HG02870 (cell line): Measurements from ENCODE around the gene RABAC1.

ENCODE experiments used
- ATAC-seq: cut with Tn5 transposase; IDR thresholded peaks from one replicate; pipeline ENCODE4 v1.9.1; 2021; ENCODE audit warnings: mild to moderate bottlenecking, moderate library complexity; ENCODE audit not compliant: unreplicated experiment

Gene RABAC1

DNA sequence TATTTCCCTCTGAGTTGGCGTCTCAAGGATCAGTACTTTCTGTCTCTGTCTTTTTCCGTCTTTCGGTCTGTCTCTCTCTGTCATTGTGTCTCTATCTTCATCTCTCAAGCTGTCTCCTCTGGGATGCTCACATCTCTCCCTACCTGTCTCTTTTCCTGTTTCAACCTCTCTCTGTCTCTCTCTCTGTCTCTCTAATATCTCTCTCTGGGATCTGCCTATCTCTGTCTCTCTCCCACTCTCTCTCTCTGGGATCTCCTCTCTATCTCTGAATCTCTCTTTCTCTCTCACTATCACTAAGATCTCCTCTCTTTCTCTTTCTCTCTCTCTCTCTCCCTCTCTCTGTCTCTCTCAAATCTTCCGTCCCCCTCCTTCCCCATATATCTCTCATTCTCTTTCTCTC lies 30.9 kb upstream of the RABAC1 start:
- ATAC-seq, result no peak

DNA sequence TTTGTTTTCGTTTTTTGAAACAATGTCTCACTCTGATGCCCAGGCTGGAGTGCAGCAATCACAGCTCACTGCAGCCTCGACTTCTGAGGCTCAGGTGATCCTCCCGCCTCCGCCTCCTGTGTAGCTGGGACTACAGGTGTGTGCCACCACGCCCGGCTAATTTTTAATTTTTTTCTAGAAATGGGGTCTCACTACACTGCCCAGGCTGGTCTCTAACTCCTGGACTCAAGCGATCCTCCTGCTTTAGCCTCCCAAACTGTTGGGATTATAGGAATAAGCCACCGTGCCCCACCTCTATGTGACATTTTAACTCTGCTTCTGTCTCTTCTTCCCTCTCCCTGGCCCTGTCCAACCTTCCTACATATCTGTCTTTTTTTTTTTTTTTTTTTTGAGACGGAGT lies 29.8 kb upstream of the RABAC1 start:
- ATAC-seq, result no peak

DNA sequence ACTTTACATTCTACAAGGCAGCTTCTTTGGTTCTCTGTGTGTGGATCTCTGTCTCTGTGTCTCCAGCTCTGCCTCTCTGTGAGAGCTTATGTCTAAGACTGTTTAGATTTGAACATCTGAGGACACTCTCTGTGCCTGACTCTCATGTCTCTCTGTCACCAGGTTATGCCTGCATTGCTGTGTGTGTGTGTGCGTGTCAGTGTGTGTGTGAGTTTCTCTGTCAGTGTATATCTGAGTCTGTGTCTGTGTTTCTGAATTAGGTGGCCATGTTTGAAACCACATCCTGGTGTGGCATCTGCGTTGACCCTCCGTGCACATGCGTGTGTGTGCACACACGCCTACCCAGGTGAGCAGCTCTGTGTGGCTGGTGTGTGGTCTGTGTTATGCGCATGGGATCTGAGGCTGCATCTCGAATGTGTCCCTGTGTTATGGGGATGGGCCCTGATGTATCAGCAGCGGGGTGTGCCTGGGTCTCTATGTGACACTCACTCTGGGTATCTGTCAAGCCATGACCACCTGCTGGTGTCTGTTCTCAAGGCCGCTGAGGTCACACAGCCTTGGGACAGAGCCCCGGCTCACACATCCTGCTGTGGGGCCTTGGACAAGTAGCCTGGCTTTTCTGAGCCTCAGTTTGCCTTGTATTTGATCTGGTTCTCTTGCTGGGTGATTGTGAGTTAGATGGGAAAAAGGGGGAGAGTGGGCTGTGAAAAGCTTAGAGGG lies 28.2 kb upstream of the RABAC1 start:
- no peak for ATAC-seq

DNA sequence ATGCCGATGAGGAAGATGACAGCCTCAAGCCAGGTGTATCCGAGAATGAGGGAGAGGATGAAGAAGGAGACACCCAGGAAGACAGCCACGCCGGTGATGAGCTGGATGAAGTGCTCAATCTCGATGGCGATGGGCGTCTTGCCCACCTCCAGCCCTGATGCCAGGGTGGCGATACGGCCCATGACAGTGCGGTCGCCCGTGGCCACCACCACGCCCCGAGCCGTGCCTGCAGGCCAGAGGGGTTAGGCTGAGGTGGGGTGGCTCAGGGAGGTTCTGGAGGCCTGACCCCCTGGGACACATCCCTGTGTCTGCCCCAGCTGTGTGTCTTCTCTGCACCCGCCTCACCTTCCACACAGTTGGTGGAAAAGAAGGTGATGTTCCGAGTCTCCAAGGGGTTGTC lies 25.8 kb upstream of the RABAC1 start:
- no peak for ATAC-seq

DNA sequence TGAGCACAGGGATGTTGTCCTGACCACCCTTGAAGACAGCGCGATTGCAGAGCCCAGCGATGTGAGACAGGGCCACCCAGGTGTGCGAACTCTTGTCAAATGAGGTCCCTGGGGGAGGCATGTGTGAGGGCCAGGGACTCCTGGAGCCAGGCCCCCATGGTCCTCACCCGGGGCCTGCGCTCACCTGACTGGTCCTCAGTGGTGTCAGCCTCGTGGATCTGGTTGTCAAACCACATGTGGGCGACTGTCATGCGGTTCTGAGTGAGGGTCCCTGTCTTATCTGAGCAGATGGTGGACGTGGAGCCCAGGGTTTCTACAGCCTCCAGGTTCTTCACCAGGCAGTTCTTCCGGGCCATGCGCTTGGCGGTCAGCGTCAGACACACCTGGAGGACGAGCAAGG lies 22.6 kb upstream of the RABAC1 start:
- no peak for ATAC-seq

DNA sequence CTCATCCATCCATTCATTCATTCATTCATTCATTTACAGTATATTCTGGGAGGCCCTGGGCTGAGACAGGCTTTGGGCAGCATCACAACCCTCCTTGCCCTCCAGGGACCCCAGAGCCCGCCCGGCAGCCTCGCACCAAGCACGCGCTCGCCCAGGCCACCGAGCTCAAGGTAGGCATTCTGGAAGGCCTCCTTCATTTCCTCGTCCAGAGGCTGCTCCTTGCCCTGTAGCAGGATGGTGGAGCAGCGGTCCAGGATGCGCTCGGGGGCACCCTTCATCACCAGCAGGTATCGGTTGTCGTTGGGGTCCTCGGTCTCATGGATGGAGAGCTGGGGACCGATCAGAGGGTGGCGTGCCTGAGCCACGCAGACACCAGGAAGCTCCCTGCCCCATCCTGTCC lies 19.3 kb upstream of the RABAC1 start:
- no peak for ATAC-seq

DNA sequence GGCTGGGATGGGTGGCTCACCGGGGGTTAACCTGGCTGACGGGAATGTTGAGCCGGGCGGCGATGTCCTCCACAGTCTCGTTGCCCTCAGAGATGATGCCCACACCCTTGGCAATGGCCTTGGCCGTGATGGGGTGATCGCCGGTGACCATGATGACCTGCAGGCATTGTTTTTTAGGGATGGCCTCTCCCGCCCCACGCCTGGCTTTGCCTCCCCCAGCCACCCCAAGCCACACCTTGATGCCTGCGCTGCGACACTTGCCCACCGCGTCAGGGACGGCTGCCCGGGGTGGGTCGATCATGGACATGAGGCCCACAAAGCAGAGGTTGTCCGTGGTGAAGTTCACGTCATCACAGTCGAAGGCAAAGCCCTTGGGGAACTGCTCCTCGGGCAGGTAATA lies 18.8 kb upstream of the RABAC1 start:
- no peak for ATAC-seq

DNA sequence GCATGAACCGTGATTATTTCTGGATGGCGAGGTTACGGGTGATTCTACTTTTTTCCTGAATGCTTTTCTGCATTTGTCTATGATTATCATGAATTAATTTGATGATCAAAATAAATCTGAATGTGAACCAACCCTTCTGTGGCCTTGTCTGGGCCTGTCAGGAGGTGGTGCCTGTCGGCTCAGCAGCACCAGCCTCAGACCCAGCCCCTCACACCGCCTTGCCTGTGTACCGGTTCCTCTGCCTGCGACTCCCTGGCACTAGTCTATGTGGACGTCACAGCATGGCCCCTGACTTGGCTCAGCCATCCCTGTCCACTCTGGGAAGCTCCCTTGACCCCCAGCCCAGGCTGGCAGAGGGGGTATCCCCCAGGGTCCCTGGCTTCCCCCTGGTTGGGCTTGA lies 15.5 kb upstream of the RABAC1 start:
- ATAC-seq, result no peak

DNA sequence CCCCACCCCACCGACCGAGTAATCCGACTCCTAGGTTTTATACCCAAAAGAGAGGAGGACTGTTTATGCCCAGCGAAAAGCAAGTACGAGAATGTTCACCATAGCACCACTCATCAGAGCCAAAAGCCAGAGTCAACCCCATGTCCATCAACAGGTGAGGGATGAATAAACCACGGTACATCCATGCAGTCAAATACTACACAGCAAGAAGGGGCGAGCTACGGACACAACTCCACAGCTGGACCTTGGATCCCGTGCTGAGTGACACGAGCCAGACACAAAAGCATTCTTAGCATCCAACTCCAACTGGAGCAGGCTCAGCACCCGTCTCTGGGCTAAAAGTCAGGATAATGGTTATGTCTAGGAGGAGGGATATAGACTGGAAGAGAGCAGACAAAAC lies 12.2 kb upstream of the RABAC1 start:
- ATAC-seq, result no peak

DNA sequence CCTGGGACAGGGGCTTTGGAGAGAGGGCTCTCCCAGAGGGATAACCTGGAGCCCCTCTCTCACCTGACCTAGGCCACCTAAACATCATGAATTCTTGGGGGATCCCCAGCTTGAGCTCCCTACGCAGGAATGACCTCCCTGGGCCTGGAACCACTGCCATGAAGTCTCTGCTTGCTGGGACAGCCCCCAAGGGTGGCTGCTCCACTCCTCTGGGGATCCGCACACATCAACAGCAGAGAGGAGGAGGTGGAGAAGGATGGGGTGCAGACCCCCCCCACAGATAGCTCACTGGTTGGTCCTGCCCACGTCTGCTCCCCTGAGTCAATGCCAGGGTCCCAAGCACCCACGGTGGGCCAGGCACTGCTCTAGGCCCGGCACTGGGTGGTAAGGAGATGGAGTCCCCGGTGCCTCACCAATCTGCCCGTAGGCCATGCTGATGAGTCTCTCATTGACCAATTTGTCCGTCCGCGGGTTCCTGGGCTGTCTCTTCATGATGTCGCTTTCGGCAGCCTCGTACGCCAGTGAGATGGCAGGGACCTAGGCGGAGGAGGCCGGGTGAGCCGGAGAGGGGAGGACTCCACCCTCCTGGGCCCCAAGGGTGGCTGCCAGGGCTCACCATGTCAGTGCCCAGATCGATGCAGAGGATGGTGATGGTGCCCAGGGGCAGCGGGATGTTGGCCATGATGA lies 10.8 kb upstream of the RABAC1 start:
- no peak for ATAC-seq

DNA sequence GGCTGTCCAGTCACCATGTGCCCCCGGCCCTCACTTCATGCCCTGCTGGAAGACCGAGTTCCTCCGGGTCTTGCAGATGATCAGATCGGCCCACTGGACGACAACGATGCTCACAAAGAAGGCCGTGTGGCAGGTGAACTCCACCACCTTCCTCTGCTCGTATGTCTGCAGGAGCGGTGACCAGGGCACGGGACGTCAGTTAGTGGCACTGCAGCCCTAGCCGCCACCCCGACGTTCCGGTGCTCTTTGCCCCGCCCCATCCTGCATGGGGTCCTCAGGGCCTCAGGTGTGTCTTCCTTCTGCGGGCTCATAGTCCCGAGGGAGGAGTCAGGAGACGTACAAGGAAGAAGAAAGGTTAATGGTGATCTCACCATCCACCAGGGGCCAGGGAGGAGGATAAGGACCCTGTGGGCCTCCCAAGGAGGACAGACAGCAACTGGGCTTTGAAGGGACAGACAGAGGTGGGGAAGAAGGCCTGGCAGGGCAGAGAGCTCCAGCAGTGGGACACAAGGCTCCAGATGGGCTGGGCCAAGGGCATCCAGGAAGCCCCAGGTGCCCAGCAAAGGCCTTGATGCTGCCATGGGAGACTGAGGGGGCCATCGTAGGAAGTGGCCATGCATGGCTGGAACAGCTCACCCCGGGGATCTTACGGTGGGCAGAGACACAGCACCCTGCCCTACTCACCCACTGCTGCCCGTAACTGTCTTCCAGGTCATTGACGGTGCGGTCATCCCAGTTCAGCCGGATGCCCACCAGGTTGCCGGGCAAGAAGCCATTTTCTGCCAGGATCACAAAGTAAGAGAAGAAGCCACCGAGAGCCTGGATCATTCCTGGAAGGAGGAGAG lies 9.9 kb upstream of the RABAC1 start:
- ATAC-seq, result no peak

DNA sequence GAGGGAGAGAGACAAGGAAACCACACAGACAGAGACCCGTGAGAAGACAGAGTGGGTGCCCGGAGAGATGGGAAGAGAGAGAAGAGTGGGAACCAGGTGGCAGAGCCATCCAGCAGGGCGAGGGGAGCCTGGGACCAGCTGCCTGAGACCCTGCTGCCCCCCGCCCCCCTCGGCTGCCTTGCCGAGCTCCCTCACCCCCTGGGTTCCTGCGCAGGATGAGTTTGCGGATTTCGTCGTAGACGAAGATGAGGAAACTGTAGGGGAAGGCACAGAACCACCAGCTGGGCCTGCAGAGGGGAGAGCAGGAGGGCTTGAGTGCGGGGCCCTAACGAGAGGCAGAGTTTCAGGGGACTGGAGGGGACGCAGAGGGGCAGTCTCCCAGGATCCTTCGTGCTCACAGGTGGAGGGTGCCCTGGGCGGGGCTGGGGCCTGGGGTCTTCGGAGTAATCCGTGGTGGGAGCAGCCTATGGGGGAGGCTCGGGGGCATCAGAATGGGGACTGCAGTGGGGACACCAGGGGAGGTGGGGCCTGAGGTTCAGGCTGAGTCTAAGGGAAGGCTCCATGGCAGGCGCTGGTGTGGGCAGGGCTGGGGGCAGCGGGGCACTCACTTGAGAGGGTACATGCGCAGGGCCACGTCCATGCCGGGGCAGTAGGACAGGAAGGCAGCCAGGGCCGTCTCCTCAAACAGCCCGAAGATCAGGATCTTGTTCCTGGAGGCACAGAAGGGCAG lies 8.1 kb upstream of the RABAC1 start:
- ATAC-seq, result no peak

DNA sequence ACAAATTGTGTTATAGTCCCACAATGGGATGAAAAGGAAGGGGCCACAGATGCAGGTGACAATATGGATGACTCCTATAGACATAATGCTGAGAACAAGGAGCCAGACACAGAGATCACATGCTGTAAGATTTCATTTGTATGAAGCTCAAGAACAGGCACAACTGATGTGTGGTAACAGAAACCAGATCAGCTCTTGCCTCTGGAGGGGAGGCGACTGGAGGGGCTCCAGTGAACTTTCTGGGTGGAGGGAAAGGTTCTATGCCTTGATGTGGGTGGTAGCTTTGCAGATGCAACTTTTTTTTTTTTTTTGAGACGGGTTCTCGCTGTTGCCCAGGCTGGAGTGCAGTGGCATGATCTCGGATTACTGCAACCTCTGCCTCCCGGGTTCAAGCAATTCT lies 6.0 kb upstream of the RABAC1 start:
- ATAC-seq, result no peak

DNA sequence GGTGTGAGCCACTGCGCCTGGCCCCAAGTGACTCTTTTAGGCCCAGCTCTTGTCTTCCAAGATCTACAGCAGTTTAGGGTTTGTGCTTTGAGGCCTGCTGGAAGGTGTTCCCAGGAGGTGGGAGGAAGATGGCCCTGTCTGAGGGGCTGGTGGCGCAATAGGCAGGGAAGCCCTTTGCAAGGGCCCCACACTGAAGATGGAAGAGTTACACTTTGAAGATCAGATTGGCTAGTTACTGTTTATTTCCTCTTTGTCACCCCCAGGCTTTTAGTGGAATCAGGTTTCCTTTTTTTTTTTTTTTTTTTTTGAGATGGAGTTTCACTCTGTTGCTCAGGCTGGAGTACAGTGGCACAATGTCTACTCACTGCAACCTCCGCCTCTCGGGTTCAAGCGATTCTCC lies 1.9 kb upstream of the RABAC1 start:
- ATAC-seq, result no peak

DNA sequence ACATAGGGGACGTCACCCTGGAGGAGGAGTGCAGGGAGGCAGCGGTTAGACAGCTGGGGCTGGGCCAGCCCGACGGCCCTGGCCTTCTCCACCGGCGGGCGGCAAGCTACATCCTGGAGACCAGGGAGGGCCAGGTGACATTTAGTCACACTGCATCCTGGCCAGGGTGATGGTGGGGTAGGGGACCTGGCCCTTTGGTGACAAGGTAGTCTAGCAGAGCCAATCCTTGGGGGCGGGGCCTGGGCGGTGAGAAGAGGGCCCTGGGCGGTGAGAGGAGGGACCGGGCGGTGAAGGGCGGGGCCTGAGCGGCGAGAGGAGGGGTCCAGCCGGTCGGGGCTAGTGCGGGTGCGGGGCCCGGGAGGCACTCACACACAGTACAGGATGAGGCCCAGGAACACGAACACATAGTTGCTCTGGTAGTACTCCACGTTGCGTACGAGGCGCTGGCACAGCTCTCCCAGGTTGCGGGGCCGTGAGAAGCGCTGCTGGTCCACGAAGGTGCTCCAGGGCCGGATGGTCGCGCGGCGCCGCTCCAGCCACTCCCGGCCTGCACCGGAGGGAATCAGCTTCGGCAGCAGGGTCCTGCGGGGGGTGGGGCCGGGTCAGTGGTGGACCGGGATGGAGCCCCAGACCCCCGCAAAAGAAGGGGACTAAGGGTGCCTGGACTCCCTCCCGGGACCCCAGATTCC lies 610 bp downstream of the RABAC1 start:
- ATAC-seq, result no peak

DNA sequence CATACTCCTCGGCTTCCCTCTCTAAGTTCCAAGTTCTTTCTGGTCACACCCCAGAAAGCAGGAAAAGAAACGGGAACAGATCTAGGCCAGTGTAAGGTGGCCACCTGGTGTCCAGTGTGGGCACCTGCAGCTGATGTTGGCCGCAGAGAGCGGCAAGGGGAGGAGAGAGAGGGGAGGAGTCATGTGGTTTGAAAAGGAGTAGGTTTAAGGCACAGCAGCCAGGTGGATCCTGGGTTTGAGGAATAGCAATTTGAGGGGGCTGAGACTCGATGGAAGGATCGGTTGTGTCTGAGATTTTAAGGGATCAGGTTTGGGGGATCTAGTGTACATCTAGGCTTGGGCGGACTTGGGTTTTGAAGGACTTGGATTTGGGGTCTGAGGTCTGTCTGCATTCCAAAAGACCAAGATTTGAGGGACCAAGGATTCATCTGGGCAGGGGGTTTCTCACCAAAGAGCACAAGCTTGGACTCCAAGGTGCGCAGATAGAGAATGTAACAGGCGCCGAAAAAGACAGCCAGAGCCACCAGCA lies 1.2 kb downstream of the RABAC1 start:
- ATAC-seq, result peak; percentile 38

DNA sequence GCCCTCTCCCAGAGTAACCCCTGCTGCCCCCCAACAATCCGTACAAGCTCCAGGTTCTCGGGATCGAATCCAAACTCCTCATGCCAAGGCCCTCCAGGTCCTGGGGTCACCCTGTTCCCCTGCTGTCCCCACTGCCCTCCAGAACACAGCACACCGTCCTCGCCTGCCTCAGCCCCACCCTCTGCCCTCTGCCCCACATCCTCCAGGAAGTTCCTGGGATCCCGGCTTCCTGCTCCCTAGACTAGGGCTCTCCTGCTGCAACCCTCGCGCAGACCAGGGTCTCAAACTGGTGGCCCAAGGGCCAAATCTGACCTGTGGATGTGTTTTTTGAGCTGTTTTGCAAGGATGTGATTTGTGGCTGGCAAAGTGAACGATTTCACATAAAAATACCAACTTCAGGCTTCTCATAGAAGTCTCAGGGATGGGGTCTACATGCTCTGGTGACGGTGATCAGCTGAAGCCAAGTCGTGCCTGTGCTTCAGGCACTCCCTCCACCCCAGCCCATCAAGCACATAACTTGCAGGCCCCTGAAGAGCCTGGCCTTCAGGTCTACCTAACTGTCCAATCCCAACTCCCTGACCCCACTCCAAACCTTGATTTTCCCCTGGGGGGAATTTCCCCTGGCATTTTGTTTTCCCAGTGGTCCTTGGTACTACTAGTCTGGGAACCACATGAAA lies 1.8 kb downstream of the RABAC1 start:
- ATAC-seq, result no peak

DNA sequence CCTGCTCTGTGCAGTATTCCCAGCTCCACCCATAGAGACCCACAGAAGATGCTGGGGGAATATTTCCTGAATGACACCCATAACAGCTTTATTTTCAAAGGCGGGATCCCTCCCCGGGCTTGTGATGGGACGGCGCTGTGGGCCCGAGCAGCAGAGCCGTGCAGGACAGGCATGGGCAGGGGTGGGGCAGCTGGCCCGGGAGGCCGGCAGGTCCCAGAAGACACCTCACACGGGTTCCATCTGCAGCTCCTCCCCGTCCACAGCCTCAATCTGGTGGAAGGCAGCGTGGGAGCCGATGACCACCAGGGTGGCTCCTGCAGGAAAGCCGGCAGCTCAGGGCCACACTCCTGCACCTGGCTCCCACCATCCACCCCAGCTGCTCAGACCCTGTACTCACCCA lies 2.5 kb downstream of the RABAC1 start:
- no peak for ATAC-seq

DNA sequence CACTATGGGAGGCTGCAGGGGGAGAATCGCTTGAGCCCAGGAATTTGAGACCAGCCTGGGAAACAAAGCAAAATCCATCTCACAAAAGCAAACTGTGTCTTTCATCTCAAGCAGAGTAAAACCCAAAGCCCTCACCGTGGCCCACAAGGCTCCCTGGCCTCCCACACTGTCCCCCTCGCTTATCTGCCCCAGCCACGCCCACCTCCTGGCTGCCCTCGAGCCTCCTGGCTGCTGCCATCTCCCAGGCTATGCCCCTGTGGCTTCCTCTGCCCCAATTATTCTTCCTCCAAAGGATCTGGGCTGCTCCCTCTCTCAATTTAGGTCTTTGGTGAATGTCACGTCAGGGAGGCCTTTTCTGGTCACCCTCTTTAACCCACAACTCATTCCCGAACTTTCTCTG lies 3.6 kb downstream of the RABAC1 start:
- ATAC-seq, result no peak

DNA sequence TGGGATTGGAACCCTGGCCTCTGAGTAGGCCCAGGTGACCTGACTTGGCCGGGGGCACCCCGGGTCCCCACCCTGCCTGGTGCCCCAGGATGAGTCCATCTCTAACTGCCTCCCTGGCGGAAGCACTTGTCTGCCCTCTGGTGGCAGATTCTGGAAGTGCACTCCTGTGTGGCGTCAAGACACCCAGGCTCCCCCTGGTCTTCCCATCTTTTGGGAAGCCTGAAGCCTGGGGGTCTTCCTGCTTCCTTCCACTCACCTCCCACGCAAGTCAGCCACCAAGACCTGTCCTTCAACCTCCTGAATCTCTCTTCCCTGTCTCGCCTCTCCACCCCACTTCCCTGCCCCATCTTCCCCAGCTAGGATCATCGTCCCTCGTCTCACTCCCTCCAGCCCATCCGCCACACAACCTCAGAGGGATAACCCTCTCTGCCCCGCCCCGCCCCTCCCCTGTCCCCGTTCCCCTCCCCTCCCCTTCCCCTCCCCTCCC lies 7.4 kb downstream of the RABAC1 start:
- no peak for ATAC-seq
